Spleen (tissue), 11 donors: ENCODE results near the gene PPM1A. TPM values are rescaled to one million over a fixed set of nuclear protein-coding genes. Genes with fewer than 3 reads are reported as not detected.
A peak's percentile ranks its signal among the peaks of the same experiment; 100 is the strongest.

ENCODE experiments used
- DNase-seq: peaks from one replicate; pipeline ENCODE4 v3.0.0-alpha.2; 2020
- H3K27ac ChIP-seq, 8 donors: fragments of 200-600 bp; sonication (generic) in 7 of 8; 1 replicate in 4 of 8; 2 replicates in 4 of 8; pipeline versions ENCODE4 v1.5.0 to v1.8.0; 2016 to 2021; ENCODE audit warnings: inconsistent platforms in 4 of 8, mild to moderate bottlenecking in 4 of 8, moderate library complexity in 1 of 8
- H3K27me3 ChIP-seq, 7 donors: fragments of 200-600 bp; sonication (generic) in 6 of 7; replicated peaks in 1 of 7; 1 replicate in 4 of 7; 2 replicates in 3 of 7; pipeline versions ENCODE4 v1.5.0 to v1.8.0; 2016 to 2021; ENCODE audit warnings: inconsistent platforms in 3 of 7, mild to moderate bottlenecking in 1 of 7
- H3K36me3 ChIP-seq, 6 donors: fragments of 200-600 bp; sonication (generic) in 5 of 6; 1 replicate in 4 of 6; 2 replicates in 2 of 6; pipeline versions ENCODE4 v1.5.0 to v1.8.0; 2016 to 2021; ENCODE audit warnings: inconsistent platforms in 2 of 6
- H3K4me1 ChIP-seq, 6 donors: fragments of 200-600 bp; sonication (generic) in 5 of 6; 1 replicate in 3 of 6; 2 replicates in 3 of 6; pipeline versions ENCODE4 v1.5.0 to v1.8.0; 2016 to 2021; ENCODE audit warnings: inconsistent platforms in 3 of 6
- H3K4me3 ChIP-seq, 8 donors: fragments of 200-600 bp; sonication (generic) in 7 of 8; 1 replicate in 4 of 8; 2 replicates in 4 of 8; pipeline versions ENCODE4 v1.5.0 to v1.8.0; 2016 to 2021; ENCODE audit warnings: inconsistent platforms in 4 of 8, mild to moderate bottlenecking in 4 of 8, moderate library complexity in 2 of 8
- H3K9me3 ChIP-seq, 8 donors: fragments of 200-600 bp; sonication (generic) in 7 of 8; 1 replicate in 4 of 8; 2 replicates in 4 of 8; pipeline versions ENCODE4 v1.5.0 to v1.8.0; 2016 to 2021; ENCODE audit warnings: inconsistent platforms in 4 of 8
- POLR2A ChIP-seq, 3 donors: fragments of 450-650 bp; IDR thresholded peaks; one replicate each; pipeline ENCODE4 v1.5.1; 2017; ENCODE audit warnings: antibody characterized with exemption in 3 of 3, mild to moderate bottlenecking in 1 of 3
- POLR2AphosphoS5 ChIP-seq, 3 donors: sonication (generic); formaldehyde crosslinking; IDR thresholded peaks; one replicate each; pipeline ENCODE4 v1.5.1; 2017; ENCODE audit warnings: antibody characterized with exemption in 3 of 3
- WGBS, 5 donors: extraction: QIAGEN DNeasy Blood & Tissue Kit in 3 of 5; methylation state at CpG; one replicate each; pipeline versions ENCODE4 v1.1.5 to v1.1.7; 2013 to 2018; 5-methylcytosine and 5-hydroxymethylcytosine counted together
- intact Hi-C: fragments of 100-400 bp; cut with DNase I; formaldehyde crosslinking; loops from one replicate; pipeline ENCODE4 v1.15.0; 2023; ENCODE audit warnings: low total_unique reads
- polyA plus RNA-seq, 3 donors: library from polyadenylated mRNA; stranded (reverse); fragments of 200-250 nt; gene quantifications; one replicate each; pipeline ENCODE4 v1.2.1, GENCODE V29; 2013
- total RNA-seq, 7 donors: library from RNA; depleted of rRNA in 3 of 7; stranded (reverse); fragments of >200 nt in 3 of 7; fragmentation: NEBNext Ultra II Directional in 4 of 7; extraction: Animal tissue kit (Norgen Biotek cat#: 25700) in 4 of 7; gene quantifications; one replicate each; pipeline versions ENCODE4 v1.1.0 to v1.2.1, GENCODE V29; 2016 to 2021
- TF ChIP-seq, protein P1 (sequence below), 11 experiments: fragments of 200-600 bp in 7 of 11; fragments of 450-650 bp in 4 of 11; sonication (generic) in 4 of 11; IDR thresholded peaks in 8 of 11; conservative IDR thresholded peaks in 3 of 11; 1 replicate in 7 of 11; 2 replicates in 4 of 11; pipeline versions ENCODE4 v1.4.0 to v1.8.0; 2016 to 2021; ENCODE audit warnings: antibody characterized with exemption in 11 of 11, inconsistent platforms in 4 of 11, mild to moderate bottlenecking in 1 of 11
- donor health status: healthy with polysubstance abuse.
- donor health status: DM: no; HTN: no; CAD: no; lungs with moderate emphysema.
- donor health status: DM: no; HTN: no; CAD: no.
- donor health status: Bipolar disorder and iron deficiency.
- donor health status: healthy.
- donor health status: DM: no; HTN: no; CAD: no.
- donor health status: DM: yes; HTN: yes; CAD: no.

The PPM1A gene
- total and polyA plus RNA-seq, 10 donors, result 15.5 to 63.0 (median 45.0) TPM

DNA sequence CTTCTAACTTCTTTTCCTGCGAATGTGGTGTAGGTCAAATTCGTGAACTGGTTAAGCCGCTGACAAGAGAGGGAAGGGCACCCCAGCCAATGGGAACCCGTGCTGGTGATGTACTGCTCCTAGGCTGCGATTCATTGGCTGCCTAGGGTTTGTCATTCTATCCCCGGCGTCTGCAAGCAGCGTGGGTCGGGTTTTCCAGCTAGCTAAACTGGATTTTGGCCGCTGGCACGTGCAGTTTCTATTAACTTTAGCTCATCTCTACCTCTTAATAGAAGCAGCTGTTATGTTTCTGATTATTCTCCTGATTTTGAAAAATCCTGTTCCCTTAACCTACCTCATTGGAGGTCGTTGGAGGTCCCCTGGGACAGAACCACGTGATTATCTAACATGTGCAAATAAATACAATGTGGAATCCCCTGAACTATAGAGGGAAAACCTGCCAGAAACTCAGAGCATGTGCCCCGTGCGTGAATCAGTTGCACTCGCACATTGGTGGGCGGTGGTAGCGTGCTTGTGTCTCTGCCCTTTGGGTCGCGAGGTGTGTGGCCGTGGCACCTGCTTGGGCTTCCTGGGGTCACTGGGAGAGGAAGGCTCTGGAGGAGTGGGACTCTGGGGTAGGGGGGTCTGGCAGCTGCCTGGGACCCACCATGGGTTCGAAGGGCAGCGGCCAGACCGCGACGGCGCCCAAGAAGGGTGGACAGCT, 876 bp upstream of the PPM1A start:
- H3K9me3 ChIP-seq, result no peaks in the 10 kb centered on the region
- TF ChIP-seq POLR2AphosphoS5 (IDR thresholded peaks at IDR 0.05) (peak in 2 of 3 donors; percentile 82 to 92), POLR2A (IDR thresholded peaks at IDR 0.05) (no peak)
- TF ChIP-seq, protein P1, sequence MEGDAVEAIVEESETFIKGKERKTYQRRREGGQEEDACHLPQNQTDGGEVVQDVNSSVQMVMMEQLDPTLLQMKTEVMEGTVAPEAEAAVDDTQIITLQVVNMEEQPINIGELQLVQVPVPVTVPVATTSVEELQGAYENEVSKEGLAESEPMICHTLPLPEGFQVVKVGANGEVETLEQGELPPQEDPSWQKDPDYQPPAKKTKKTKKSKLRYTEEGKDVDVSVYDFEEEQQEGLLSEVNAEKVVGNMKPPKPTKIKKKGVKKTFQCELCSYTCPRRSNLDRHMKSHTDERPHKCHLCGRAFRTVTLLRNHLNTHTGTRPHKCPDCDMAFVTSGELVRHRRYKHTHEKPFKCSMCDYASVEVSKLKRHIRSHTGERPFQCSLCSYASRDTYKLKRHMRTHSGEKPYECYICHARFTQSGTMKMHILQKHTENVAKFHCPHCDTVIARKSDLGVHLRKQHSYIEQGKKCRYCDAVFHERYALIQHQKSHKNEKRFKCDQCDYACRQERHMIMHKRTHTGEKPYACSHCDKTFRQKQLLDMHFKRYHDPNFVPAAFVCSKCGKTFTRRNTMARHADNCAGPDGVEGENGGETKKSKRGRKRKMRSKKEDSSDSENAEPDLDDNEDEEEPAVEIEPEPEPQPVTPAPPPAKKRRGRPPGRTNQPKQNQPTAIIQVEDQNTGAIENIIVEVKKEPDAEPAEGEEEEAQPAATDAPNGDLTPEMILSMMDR (IDR thresholded peaks at IDR 0.05 in 8 of 11, conservative IDR thresholded peaks at IDR 0.05 in 3 of 11), result no peak
- H3K4me1 ChIP-seq, result peaks cover 15 to 57% (median 36%) of the 10 kb centered on the region in 6 donors
- 0 to 1% (median 1%) methylated on average over 21 to 27 of the region's 27 CpGs for WGBS, 5 donors
- peak overlapping the region; percentile 54 to 85 (median 67) for H3K4me3 ChIP-seq
- peak; percentile 96 for DNase-seq
- intact Hi-C loops, result loop anchor here (5.0 kb wide), 1 partner anchor 151 kb away; no protein-coding TSS in a partner anchor
- peak overlapping the region; percentile 100 for H3K27ac ChIP-seq
- no peaks in the 10 kb centered on the region for H3K27me3 ChIP-seq
- no peaks in the 10 kb centered on the region for H3K36me3 ChIP-seq

DNA sequence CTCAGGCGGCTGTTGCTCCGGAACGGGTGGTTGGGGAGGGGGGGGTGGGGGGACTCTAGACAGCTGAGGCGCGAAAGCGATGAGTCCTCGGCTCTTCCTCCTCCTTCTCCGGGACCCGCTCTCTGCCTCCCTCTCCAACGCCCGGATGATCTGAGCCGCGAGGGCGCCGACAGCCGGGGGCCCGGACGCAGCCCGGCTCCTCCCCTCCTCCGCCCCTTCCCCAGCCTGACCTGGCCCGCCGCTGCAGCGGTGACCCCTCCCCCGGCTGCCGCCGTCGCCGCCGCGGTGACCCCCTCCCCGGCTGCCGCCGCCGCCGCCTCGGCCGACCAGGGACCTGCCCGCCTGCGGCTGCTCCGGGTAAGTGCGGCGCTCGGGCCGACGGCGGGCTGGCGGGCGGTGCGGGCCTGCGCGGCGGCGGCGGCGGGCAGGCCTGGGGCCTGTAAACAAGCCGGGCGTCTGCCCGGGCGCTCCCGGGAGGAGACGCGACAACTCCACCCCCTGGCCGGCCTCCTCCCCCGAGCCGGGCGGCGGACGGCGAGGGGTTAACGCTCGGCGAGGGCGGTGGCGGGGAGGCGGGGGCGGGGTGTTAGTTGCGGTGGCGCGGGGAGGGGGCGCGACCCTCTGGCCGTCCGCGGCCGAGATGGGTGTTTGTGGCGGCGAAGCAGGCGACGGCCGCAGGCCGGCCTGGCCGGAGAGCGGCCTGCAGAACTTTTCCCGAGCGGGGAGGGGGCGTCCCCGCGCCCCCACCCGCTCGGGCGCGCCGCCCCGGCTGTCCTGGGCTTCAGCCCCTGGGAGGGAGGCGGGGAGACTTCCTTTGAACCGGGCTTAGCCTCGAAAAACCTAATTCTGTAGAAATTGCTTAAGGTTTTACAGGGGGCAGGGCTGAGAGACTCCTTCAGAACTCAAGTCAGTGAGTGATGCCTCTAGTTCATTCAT, 568 bp downstream of the PPM1A start:
- TF ChIP-seq POLR2AphosphoS5 (IDR thresholded peaks at IDR 0.05), result peak in 1 of 3 donors; percentile 17
- TF ChIP-seq, protein P1 (IDR thresholded peaks at IDR 0.05 in 8 of 11, conservative IDR thresholded peaks at IDR 0.05 in 3 of 11), result no peak
- TF ChIP-seq POLR2A (IDR thresholded peaks at IDR 0.05), result peak in 1 of 3 donors; percentile 26
- peaks cover 15 to 71% (median 45%) of the 10 kb centered on the region in 6 donors for H3K4me1 ChIP-seq
- DNase-seq, result peak; percentile 95
- no peaks in the 10 kb centered on the region for H3K36me3 ChIP-seq
- peak overlapping the region; percentile 61 to 85 (median 73) for H3K4me3 ChIP-seq
- no peaks in the 10 kb centered on the region for H3K27me3 ChIP-seq
- intact Hi-C loops, result loop anchor here (5.0 kb wide), 1 partner anchor 152 kb away; no protein-coding TSS in a partner anchor
- H3K27ac ChIP-seq, result peak overlapping the region; percentile 86 to 100 (median 100)
- no peaks in the 10 kb centered on the region for H3K9me3 ChIP-seq
- 0 to 1% (median 0%) methylated on average over 26 to 106 of the region's 107 CpGs for WGBS, 5 donors

DNA sequence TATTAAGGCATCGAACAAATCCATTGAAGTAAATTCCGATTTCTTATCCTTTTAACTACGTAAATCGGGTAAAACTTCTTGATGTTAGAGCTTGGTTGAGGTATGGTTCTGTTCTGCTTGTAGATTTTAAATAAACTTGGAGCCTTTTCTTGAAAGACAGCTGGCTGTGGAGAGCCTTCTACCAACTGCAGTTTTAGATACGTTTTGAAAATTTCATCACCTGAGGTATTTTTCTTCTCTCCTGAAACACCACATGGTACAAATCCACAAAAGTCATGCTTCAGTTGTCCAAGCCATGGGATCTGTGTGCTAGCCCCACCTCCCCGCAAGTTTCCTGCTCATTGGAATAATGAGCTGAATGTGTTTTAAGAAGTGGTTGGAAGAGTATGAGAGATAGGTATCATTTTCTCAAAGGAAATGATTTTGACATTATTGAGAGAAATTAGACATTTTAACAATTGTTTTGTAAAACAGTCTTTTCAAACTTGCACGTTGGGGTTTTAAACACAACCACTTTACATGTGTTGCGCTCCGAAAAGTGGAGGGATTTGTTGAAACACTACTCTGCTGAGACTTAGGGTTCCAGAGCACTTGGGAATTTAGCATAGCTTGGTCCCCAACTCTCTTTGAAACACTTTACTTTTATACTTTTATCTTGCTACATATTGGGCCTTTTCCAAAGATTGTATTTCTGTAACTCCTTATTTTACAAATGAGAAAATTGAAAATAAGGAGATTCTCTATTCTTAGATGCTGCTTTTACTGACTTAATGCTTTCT, 1.4 kb downstream of the PPM1A start:
- TF ChIP-seq POLR2AphosphoS5 (IDR thresholded peaks at IDR 0.05) (no peak), POLR2A (IDR thresholded peaks at IDR 0.05) (no peak)
- TF ChIP-seq, protein P1 (IDR thresholded peaks at IDR 0.05 in 8 of 11, conservative IDR thresholded peaks at IDR 0.05 in 3 of 11), result no peak
- 23 to 26% (median 24%) methylated on average over 9 of the region's 9 CpGs for WGBS, 5 donors
- peak overlapping the region; percentile 86 to 100 (median 100) for H3K27ac ChIP-seq
- H3K36me3 ChIP-seq, result no peaks in the 10 kb centered on the region
- H3K9me3 ChIP-seq, result no peaks in the 10 kb centered on the region
- H3K27me3 ChIP-seq, result no peaks in the 10 kb centered on the region
- peak; percentile 51 for DNase-seq
- peak overlapping the region; percentile 61 to 85 (median 73) for H3K4me3 ChIP-seq
- H3K4me1 ChIP-seq, result peaks cover 15 to 76% (median 47%) of the 10 kb centered on the region in 6 donors
- intact Hi-C loops, result no loop called here
